ENCODE data around the gene WHAMM. TPM values are rescaled to one million over a fixed set of nuclear protein-coding genes. Genes with fewer than 3 reads are reported as not detected.

WHAMM gene
- total and polyA plus RNA-seq, 4 experiments from 2014 or later: 2.2 to 33.5 (median 19.4) TPM

- intact Hi-C loops (cut with micrococcal nuclease): no loop called here
- Histone ChIP-seq H3K27me3 (ENCODE audit: insufficient read depth, low read length) (no peaks in the 10 kb centered on the region), H3K4me1 (ENCODE audit: insufficient read depth, low read length) (no peaks in the 10 kb centered on the region), H3K36me3 (ENCODE audit: insufficient read depth, low read length) (peaks cover 31% of the 10 kb centered on the region), H3K27ac (ENCODE audit: low read depth, low read length) (no peak overlapping the region), H3K9me3 (ENCODE audit: control insufficient read depth in 1 of 2, low read length in 2 of 2) (no peaks in the 10 kb centered on the region), H3K4me3 (ENCODE audit: low read length in 2 of 2) (no peak overlapping the region)
- Mint-ChIP-seq H3K27me3 (no peaks in the 10 kb centered on the region), H3K27ac (peak overlapping the region in 3 of 7 donors; percentile 4 to 56 (median 11)), H3K4me3 (no peak overlapping the region), H3K36me3 (peaks cover 39 to 41% of the 10 kb centered on the region in 2 donors), H3K4me1 (peaks cover 0 to 2% (median under 1%) of the 10 kb centered on the region in 4 donors), H3K9me3 (peaks cover 0 to 6% (median 0%) of the 10 kb centered on the region in 8 donors)
- CTCF ChIA-PET (ENCODE audit: partially characterized antibody): interaction anchor here (1.3 kb wide), 1 partner anchor 10 kb away, joined by 3 read pairs; no protein-coding TSS in a partner anchor
- DNase-seq: no peak
- POLR2A ChIA-PET (ENCODE audit: partially characterized antibody): interaction anchor here (1.5 kb wide), 1 partner anchor 11 kb away, joined by 4 read pairs; no protein-coding TSS in a partner anchor
Measured at GRCh38 chr15:82838096-82838735, 28.8 kb downstream of the WHAMM start.

DNA sequence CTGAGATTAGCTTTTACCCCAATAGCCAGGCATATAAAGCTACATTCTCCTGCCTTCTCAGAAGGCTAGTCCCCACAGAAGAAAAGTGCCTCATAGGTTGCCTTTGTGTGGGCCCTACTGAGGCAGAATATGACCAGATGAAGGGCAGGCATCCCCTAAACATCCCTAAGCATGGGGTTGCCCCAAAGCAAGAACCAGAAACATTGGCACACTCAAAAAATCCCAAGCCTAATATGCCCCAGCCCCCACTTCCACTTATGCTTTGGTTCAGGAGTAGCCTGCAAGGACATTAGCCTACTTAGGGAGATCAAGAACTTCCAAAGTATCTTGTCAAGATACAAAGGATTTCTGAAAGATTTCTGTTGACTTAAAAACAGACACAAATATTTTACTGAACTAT, 29.7 kb downstream of the WHAMM start:
- intact Hi-C loops (cut with micrococcal nuclease): no loop called here
- no peaks in the 10 kb centered on the region for H3K27me3 ChIP-seq (ENCODE audit: insufficient read depth, low read length)
- ChIA-PET POLR2A (ENCODE audit: partially characterized antibody) (interaction anchor here (1.5 kb wide), 1 partner anchor 10 kb away, joined by 4 read pairs; no protein-coding TSS in a partner anchor), CTCF (ENCODE audit: partially characterized antibody) (interaction anchor here (1.3 kb wide), 1 partner anchor 10 kb away, joined by 3 read pairs; no protein-coding TSS in a partner anchor)
- no peaks in the 10 kb centered on the region for H3K9me3 ChIP-seq (ENCODE audit: control insufficient read depth in 1 of 2, low read length in 2 of 2)
- no peaks in the 10 kb centered on the region for H3K4me1 ChIP-seq (ENCODE audit: insufficient read depth, low read length)
- H3K36me3 Mint-ChIP-seq: peaks cover 34 to 36% of the 10 kb centered on the region in 2 donors
- peaks cover 0 to 2% (median under 1%) of the 10 kb centered on the region in 4 donors for H3K4me1 Mint-ChIP-seq
- H3K4me3 Mint-ChIP-seq: no peak overlapping the region
- DNase-seq: no peak
- H3K27ac ChIP-seq (ENCODE audit: low read depth, low read length): no peak overlapping the region
- H3K27me3 Mint-ChIP-seq: no peaks in the 10 kb centered on the region
- no peak overlapping the region for H3K4me3 ChIP-seq (ENCODE audit: low read length in 2 of 2)
- peaks cover 24% of the 10 kb centered on the region for H3K36me3 ChIP-seq (ENCODE audit: insufficient read depth, low read length)
- peak overlapping the region in 1 of 7 donors; percentile 64 for H3K27ac Mint-ChIP-seq
- peaks cover 0 to 6% (median 4%) of the 10 kb centered on the region in 8 donors for H3K9me3 Mint-ChIP-seq

DNA sequence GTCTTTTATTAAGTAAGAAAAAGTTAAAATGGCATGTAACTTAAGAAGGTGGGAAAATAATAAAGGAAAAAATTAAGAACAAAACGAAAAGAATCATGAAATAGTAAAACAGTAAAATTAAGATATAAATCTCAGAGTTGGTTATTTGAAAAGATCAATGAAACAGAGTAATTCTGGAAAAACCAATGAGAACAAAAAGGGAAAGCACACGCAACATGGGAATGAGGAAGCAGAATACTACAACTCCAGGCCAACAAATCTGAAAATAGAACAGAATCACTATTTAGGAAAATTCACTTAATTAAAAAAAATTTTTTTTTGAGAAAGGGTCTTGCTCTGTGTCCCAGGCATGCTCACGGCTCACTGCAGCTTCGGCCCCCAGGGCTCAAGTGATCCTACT, 30.7 kb downstream of the WHAMM start:
- peaks cover 21% of the 10 kb centered on the region for H3K36me3 ChIP-seq (ENCODE audit: insufficient read depth, low read length)
- no peaks in the 10 kb centered on the region for H3K27me3 Mint-ChIP-seq
- H3K36me3 Mint-ChIP-seq: peaks cover 26 to 27% of the 10 kb centered on the region in 2 donors
- H3K9me3 Mint-ChIP-seq: peaks cover 0 to 6% (median 4%) of the 10 kb centered on the region in 8 donors
- intact Hi-C loops (cut with micrococcal nuclease): no loop called here
- POLR2A ChIA-PET (ENCODE audit: partially characterized antibody): no interaction called here
- CTCF ChIA-PET (ENCODE audit: partially characterized antibody): no interaction called here
- no peaks in the 10 kb centered on the region for H3K9me3 ChIP-seq (ENCODE audit: control insufficient read depth in 1 of 2, low read length in 2 of 2)
- H3K4me1 ChIP-seq (ENCODE audit: insufficient read depth, low read length): no peaks in the 10 kb centered on the region
- no peaks in the 10 kb centered on the region for H3K27me3 ChIP-seq (ENCODE audit: insufficient read depth, low read length)
- no peak overlapping the region for H3K27ac ChIP-seq (ENCODE audit: low read depth, low read length)
- no peak overlapping the region for H3K27ac Mint-ChIP-seq
- no peak for DNase-seq
- H3K4me1 Mint-ChIP-seq: peaks cover 0 to 7% (median 5%) of the 10 kb centered on the region in 4 donors
- no peak overlapping the region for H3K4me3 Mint-ChIP-seq
- no peak overlapping the region for H3K4me3 ChIP-seq (ENCODE audit: low read length in 2 of 2)

- no peaks in the 10 kb centered on the region for H3K36me3 ChIP-seq (ENCODE audit: insufficient read depth, low read length)
- Mint-ChIP-seq H3K4me3 (no peak overlapping the region), H3K27ac (no peak overlapping the region), H3K9me3 (peaks cover 0 to 6% (median 0%) of the 10 kb centered on the region in 8 donors), H3K27me3 (no peaks in the 10 kb centered on the region), H3K36me3 (peaks cover 0 to 1% of the 10 kb centered on the region in 2 donors), H3K4me1 (peaks cover 0 to 8% (median 5%) of the 10 kb centered on the region in 4 donors)
- no peaks in the 10 kb centered on the region for H3K9me3 ChIP-seq (ENCODE audit: control insufficient read depth in 1 of 2, low read length in 2 of 2)
- H3K4me1 ChIP-seq (ENCODE audit: insufficient read depth, low read length): no peaks in the 10 kb centered on the region
- no peak for DNase-seq
- intact Hi-C loops (cut with micrococcal nuclease): no loop called here
- ChIA-PET POLR2A (ENCODE audit: partially characterized antibody) (no interaction called here), CTCF (ENCODE audit: partially characterized antibody) (interaction anchor here (1.0 kb wide), 1 partner anchor 312 kb away, joined by 3 read pairs; no protein-coding TSS in a partner anchor)
- no peak overlapping the region for H3K4me3 ChIP-seq (ENCODE audit: low read length in 2 of 2)
- no peaks in the 10 kb centered on the region for H3K27me3 ChIP-seq (ENCODE audit: insufficient read depth, low read length)
- no peak overlapping the region for H3K27ac ChIP-seq (ENCODE audit: low read depth, low read length)
Measured at GRCh38 chr15:82843566-82843965, 34.1 kb downstream of the WHAMM start.

- CTCF ChIA-PET (ENCODE audit: partially characterized antibody): no interaction called here
- Histone ChIP-seq H3K4me1 (ENCODE audit: insufficient read depth, low read length) (no peaks in the 10 kb centered on the region), H3K9me3 (ENCODE audit: control insufficient read depth in 1 of 2, low read length in 2 of 2) (no peaks in the 10 kb centered on the region), H3K27ac (ENCODE audit: low read depth, low read length) (no peak overlapping the region), H3K36me3 (ENCODE audit: insufficient read depth, low read length) (no peaks in the 10 kb centered on the region), H3K4me3 (ENCODE audit: low read length in 2 of 2) (no peak overlapping the region), H3K27me3 (ENCODE audit: insufficient read depth, low read length) (no peaks in the 10 kb centered on the region)
- POLR2A ChIA-PET (ENCODE audit: partially characterized antibody): no interaction called here
- no peak for DNase-seq
- Mint-ChIP-seq H3K36me3 (peaks cover 0 to 1% of the 10 kb centered on the region in 2 donors), H3K27ac (peak overlapping the region in 1 of 7 donors; percentile 0), H3K27me3 (no peaks in the 10 kb centered on the region), H3K4me1 (peaks cover 5 to 9% (median 8%) of the 10 kb centered on the region in 4 donors), H3K4me3 (no peak overlapping the region), H3K9me3 (peaks cover 0 to 6% (median 0%) of the 10 kb centered on the region in 8 donors)
- intact Hi-C loops (cut with micrococcal nuclease): no loop called here
Measured at GRCh38 chr15:82845686-82846085, 36.3 kb downstream of the WHAMM start.

DNA sequence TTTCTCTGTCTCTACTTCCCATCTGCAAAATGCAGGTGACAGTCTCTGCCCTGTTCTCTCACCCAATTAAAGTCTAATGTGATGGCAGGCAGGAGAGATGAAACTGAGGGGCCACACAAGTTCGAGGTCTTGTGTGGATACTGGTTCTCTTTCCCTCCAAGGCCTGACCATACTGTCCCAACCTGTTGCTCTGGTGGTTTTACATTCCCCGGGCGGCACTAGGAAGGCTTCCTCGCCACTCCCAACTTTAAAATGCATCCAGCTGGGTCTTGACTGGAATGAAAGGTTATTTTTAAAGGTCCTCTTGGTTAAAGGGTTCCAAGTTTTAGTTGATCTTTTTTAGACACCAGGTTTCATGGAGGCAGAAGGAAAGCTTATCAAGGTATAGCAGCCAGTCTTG, 37.2 kb downstream of the WHAMM start:
- H3K9me3 Mint-ChIP-seq: peaks cover 0 to 6% (median 0%) of the 10 kb centered on the region in 8 donors
- peaks cover 0 to 1% of the 10 kb centered on the region in 2 donors for H3K36me3 Mint-ChIP-seq
- no peak for DNase-seq
- no peaks in the 10 kb centered on the region for H3K36me3 ChIP-seq (ENCODE audit: insufficient read depth, low read length)
- no peaks in the 10 kb centered on the region for H3K27me3 ChIP-seq (ENCODE audit: insufficient read depth, low read length)
- H3K27me3 Mint-ChIP-seq: no peaks in the 10 kb centered on the region
- peaks cover 4 to 9% (median 8%) of the 10 kb centered on the region in 4 donors for H3K4me1 Mint-ChIP-seq
- H3K9me3 ChIP-seq (ENCODE audit: control insufficient read depth in 1 of 2, low read length in 2 of 2): no peaks in the 10 kb centered on the region
- ChIA-PET POLR2A (ENCODE audit: partially characterized antibody) (no interaction called here), CTCF (ENCODE audit: partially characterized antibody) (no interaction called here)
- no peaks in the 10 kb centered on the region for H3K4me1 ChIP-seq (ENCODE audit: insufficient read depth, low read length)
- intact Hi-C loops (cut with micrococcal nuclease): no loop called here
- H3K4me3 ChIP-seq (ENCODE audit: low read length in 2 of 2): no peak overlapping the region
- no peak overlapping the region for H3K27ac Mint-ChIP-seq
- no peak overlapping the region for H3K27ac ChIP-seq (ENCODE audit: low read depth, low read length)
- H3K4me3 Mint-ChIP-seq: no peak overlapping the region

GRCh38 chr15:82847703-82848102, 38.3 kb downstream of the WHAMM start:
- Histone ChIP-seq H3K27me3 (ENCODE audit: insufficient read depth, low read length) (no peaks in the 10 kb centered on the region), H3K36me3 (ENCODE audit: insufficient read depth, low read length) (no peaks in the 10 kb centered on the region), H3K4me1 (ENCODE audit: insufficient read depth, low read length) (no peaks in the 10 kb centered on the region), H3K9me3 (ENCODE audit: control insufficient read depth in 1 of 2, low read length in 2 of 2) (no peaks in the 10 kb centered on the region), H3K27ac (ENCODE audit: low read depth, low read length) (no peak overlapping the region), H3K4me3 (ENCODE audit: low read length in 2 of 2) (no peak overlapping the region)
- no peak overlapping the region for H3K4me3 Mint-ChIP-seq
- peaks cover 0 to 1% of the 10 kb centered on the region in 2 donors for H3K36me3 Mint-ChIP-seq
- H3K27me3 Mint-ChIP-seq: no peaks in the 10 kb centered on the region
- DNase-seq: no peak
- CTCF ChIA-PET (ENCODE audit: partially characterized antibody): no interaction called here
- POLR2A ChIA-PET (ENCODE audit: partially characterized antibody): no interaction called here
- intact Hi-C loops (cut with micrococcal nuclease): no loop called here
- H3K9me3 Mint-ChIP-seq: peaks cover 0 to 6% (median 0%) of the 10 kb centered on the region in 8 donors
- H3K4me1 Mint-ChIP-seq: peaks cover 3 to 9% (median 8%) of the 10 kb centered on the region in 4 donors
- peak overlapping the region in 1 of 7 donors; percentile 31 for H3K27ac Mint-ChIP-seq
